BE2C (cell line): ENCODE results near the gene TAS2R20.

Experiments
- DNase-seq: peaks from one replicate; pipeline ENCODE4 v3.0.0-alpha.2; 2020
- H3K27me3 ChIP-seq: fragments of 250-450 bp; sonication (Bioruptor Pico); 2 replicates; pipeline ENCODE4 v1.5.1; 2020; ENCODE audit warnings: mild to moderate bottlenecking
- H3K36me3 ChIP-seq: fragments of 250-450 bp; sonication (Bioruptor Pico); 2 replicates; pipeline ENCODE4 v1.5.1; 2020; ENCODE audit warnings: mild to moderate bottlenecking
- H3K4me1 ChIP-seq: fragments of 250-450 bp; sonication (Bioruptor Pico); 2 replicates; pipeline ENCODE4 v1.5.1; 2020
- H3K4me3 ChIP-seq: 2 replicates; pipeline ENCODE4 v1.5.1; 2011; ENCODE audit warnings: low read depth, low read length
- H3K9me3 ChIP-seq: fragments of 250-450 bp; sonication (Bioruptor Pico); 2 replicates; pipeline ENCODE4 v1.5.1; 2020
- CTCF ChIP-seq: IDR thresholded peaks from 2 replicates; pipeline ENCODE4 v1.5.1; 2012; ENCODE audit warnings: mild to moderate bottlenecking, low read depth, low read length

The TAS2R20 gene

GRCh38 chr12:10967409-10967808 lies 30.7 kb downstream of the TAS2R20 start:
- H3K9me3 ChIP-seq, result no peaks in the 10 kb centered on the region
- peaks cover 3% of the 10 kb centered on the region; the same call in 1 of the 2 replicates for H3K4me1 ChIP-seq
- no peaks in the 10 kb centered on the region for H3K27me3 ChIP-seq
- no peak for TF ChIP-seq CTCF
- H3K36me3 ChIP-seq, result no peaks in the 10 kb centered on the region
- no peak overlapping the region for H3K4me3 ChIP-seq
- DNase-seq, result no peak

- no peak overlapping the region for H3K4me3 ChIP-seq
- no peak for DNase-seq
- H3K27me3 ChIP-seq, result no peaks in the 10 kb centered on the region
These were observed 31.8 kb downstream of the TAS2R20 start for GRCh38 chr12:10966314-10966713.

GRCh38 chr12:10965476-10965875 lies 32.6 kb downstream of the TAS2R20 start:
- Histone ChIP-seq H3K27me3 (no peaks in the 10 kb centered on the region), H3K4me3 (no peak overlapping the region), H3K36me3 (no peaks in the 10 kb centered on the region), H3K9me3 (no peaks in the 10 kb centered on the region), H3K4me1 (no peaks in the 10 kb centered on the region)
- TF ChIP-seq CTCF, result no peak
- no peak for DNase-seq

More at GRCh38 chr12:10966314-10966713, 31.8 kb downstream of the TAS2R20 start:
- TF ChIP-seq CTCF, result no peak
- no peaks in the 10 kb centered on the region for H3K9me3 ChIP-seq
- H3K36me3 ChIP-seq, result no peaks in the 10 kb centered on the region
- H3K4me1 ChIP-seq, result no peaks in the 10 kb centered on the region

GRCh38 chr12:10960211-10960610 lies 37.9 kb downstream of the TAS2R20 start:
- Histone ChIP-seq H3K4me1 (no peaks in the 10 kb centered on the region), H3K4me3 (no peak overlapping the region), H3K36me3 (no peaks in the 10 kb centered on the region), H3K27me3 (no peaks in the 10 kb centered on the region), H3K9me3 (no peaks in the 10 kb centered on the region)
- no peak for DNase-seq
- TF ChIP-seq CTCF, result no peak

GRCh38 chr12:10959804-10960203 lies 38.3 kb downstream of the TAS2R20 start:
- Histone ChIP-seq H3K9me3 (no peaks in the 10 kb centered on the region), H3K4me3 (no peak overlapping the region), H3K4me1 (no peaks in the 10 kb centered on the region), H3K36me3 (no peaks in the 10 kb centered on the region), H3K27me3 (no peaks in the 10 kb centered on the region)
- TF ChIP-seq CTCF, result peak; percentile 36
- DNase-seq, result peak; percentile 18

- no peak for TF ChIP-seq CTCF
- no peaks in the 10 kb centered on the region for H3K9me3 ChIP-seq
- H3K4me3 ChIP-seq, result no peak overlapping the region
- DNase-seq, result no peak
- H3K27me3 ChIP-seq, result no peaks in the 10 kb centered on the region
- H3K4me1 ChIP-seq, result no peaks in the 10 kb centered on the region
- H3K36me3 ChIP-seq, result no peaks in the 10 kb centered on the region
These were observed 40.4 kb downstream of the TAS2R20 start for GRCh38 chr12:10957741-10958140.
